CD4-positive, alpha-beta T cell treated with Interleukin-15 for 1 hour (primary cell): Measurements from ENCODE around the gene CA12.
"Not testable (repeated sequence)": the region's sequence is repeated elsewhere in the genome, so short reads cannot be mapped to it uniquely, and the experiment has no call there.

Source experiments
- DNase-seq: peaks from one replicate; pipeline ENCODE4 v3.0.0-alpha.2; 2020

The CA12 gene

DNA sequence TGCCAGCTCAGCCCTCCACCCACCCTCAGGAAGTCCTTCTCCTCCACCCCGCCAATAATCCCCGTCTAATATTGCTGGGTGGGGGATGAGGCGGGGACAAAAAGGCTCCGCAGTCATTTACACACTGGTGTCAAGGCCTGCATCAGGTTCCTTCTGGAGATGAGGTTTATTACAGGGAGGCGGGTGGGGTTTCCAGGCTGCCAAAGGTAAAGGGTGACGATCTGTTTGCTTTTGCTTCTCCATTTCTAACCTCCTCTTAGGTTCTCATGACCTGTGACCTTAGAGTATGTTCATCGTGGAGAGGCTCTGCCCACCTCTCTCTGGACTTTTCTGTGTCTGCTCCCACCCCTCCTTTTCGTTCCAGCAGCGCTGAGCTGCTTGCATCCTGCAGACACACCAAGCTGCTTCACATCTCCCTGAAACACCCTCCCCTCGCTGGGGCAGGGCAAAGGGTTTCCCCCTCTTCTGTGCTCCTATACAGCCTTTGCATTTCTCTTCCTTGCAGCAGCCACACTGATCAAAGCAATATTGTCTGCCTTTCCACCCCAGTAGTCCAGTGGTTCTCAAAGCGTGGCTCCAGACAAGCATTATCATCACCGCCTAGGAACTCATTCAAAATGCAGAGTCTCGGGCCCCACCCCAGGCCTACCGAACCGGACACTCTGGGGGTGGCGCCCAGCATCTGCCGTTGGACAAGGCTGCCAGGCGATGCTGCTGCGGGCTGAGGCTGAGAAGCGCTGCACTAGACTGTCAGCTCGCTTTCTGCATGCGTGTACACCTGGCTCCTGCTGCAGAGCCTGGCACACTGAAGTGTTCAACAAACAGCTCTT, 26.6 kb downstream of the CA12 start:
- no peak for DNase-seq

DNA sequence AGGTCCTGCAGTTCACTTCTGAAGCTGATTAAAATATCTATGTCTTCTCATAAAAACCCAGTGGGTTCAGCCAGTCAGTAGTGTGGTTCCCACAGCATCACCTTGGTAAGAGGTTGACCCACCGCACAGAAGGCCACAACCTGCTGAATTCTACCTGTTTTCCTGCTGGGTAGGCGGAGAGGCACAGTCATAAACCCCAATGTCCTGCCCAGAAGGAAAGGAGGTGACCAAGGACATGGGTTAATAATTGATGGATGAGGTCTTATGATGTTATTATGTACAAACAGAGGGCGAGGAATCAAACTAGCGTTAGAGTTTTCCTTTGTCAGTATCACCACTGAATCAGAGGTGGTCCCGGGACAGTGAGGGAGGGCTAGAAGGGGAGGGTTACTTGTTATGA, 27.8 kb downstream of the CA12 start:
- no peak for DNase-seq

DNA sequence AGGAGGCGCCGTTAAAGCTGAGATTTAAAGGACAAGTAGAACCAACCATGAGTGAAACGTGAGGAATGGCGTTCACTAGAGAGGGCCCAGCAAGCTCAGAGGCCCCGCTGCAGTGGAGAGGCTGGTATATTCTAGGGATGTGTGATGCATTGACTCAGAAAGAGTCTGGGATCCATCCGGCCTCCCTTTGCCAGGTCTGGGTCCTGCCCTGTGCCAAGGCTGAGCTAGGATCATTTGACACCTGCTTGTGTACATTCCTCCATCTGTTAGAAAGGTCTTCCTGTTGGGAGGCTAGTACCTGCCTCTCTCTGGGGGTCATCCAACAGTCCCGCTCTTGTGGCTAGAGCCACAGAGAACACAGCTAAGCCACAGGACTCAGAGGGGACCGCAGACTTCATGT, 28.4 kb downstream of the CA12 start:
- no peak for DNase-seq

DNA sequence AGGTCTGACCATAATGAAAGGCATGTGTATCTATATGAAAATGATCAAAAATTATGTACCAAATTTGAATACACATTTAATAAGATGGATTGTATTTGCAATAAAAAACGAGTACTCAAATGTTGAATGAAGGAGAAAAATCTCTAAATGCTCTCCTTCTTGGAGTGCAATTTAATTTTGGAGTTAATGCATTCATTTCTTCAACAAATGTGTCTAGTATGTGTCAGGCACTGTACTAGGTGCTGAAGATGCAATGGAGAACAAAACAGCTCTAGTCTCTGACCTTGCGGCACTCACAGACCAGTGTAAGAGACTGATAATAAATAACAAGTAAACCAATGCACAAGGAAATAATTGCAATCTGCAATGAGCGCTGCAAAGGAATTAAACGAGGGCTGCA, 28.8 kb downstream of the CA12 start:
- DNase-seq, result no peak

DNA sequence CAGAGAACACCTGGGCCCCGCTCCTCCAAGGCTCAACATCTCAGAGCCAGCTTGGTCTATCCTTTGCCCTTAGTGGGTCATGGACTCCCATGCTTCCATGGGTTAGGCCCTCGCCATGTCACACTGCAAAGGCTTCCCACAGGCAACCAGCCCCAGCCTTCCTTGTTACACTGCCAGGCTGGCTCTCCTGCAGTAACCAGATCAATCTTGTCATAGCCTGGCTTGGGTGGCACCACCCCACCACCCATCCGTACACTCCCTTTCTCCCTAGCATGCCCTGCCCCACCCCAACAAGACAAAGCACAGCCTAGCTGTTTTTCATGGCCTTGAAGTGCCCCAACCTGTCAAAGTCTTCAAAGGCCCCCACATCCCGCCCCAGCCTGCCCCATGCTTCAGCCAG, 30.5 kb downstream of the CA12 start:
- no peak for DNase-seq

DNA sequence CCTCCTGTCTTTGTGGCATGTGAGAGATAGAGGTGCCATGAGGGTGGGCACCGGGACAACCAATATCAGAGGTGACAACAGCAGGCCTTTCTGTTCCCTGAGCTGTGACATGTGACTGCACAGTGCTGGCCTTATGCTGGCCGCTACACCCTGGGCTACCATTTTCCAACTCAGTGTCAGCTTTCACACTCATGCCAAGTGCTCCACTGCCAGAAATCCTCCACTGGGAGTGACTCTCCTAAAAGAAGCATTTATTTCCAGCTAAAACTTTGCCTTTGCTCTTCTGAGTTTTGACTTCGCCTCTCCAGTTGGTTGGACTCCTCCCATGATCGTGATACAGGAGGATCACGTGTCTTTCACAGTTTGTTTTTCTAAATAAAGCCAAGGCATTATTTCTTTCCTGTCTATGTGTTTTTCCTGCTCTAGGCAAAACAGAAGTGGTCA, 31.4 kb downstream of the CA12 start:
- no peak for DNase-seq

DNA sequence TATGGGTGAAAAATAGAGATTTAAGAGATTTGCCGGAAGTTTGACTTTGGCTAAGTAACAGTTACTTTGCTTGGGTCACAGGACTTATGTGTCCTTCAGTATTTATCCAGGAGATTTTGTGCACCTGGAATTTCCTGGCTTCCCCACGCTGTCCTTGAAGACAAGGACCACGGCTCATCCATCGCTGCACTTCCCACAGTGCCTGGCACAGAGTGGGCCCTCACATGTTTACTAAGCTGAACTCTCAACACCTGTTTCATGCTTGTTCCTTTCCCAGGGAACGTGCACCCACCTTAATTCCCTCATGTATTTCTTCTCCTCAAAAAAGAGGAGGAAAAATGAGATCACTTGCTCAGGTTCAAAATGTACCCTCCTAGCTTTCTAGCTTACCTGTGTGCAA, 32.0 kb downstream of the CA12 start:
- no peak for DNase-seq

DNA sequence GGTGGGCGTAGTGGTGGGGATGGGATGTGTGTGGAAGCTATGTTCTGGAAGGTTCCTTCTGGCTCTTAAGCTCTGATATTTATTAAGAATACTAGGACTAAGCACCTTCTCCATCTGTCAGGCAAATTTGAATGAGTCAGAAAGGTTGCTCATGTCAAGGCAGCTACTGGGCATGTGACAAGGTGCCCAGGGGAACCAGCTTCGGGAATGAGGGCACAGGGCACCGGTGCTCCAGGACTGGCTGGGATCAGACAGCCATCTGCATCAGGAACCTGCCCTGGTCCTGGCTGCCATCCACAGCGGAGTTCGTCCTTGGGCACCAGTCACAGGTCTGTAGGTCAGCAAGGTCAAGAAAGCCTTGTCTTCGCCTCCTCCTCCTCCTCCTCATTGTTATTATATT, 32.5 kb downstream of the CA12 start:
- DNase-seq, result no peak

DNA sequence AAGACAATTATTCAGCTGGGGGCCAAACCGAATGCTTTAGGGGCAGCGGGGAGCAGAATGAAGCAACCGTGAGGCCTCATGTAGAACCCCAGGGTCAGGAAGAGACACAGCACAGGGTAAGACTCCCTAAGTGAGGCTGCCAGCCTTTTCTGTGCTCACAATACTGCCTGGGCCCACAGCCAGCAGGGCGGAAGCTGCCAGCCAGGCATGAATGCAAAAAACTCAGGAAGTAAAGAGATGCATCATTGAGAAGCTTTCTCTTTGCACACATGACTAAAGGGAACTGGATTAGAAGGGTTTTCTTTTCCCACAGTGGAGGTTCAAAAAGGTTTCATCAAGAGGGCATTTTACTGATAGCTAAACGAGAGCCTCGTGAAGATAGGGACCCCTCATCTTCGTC, 33.3 kb downstream of the CA12 start:
- no peak for DNase-seq

DNA sequence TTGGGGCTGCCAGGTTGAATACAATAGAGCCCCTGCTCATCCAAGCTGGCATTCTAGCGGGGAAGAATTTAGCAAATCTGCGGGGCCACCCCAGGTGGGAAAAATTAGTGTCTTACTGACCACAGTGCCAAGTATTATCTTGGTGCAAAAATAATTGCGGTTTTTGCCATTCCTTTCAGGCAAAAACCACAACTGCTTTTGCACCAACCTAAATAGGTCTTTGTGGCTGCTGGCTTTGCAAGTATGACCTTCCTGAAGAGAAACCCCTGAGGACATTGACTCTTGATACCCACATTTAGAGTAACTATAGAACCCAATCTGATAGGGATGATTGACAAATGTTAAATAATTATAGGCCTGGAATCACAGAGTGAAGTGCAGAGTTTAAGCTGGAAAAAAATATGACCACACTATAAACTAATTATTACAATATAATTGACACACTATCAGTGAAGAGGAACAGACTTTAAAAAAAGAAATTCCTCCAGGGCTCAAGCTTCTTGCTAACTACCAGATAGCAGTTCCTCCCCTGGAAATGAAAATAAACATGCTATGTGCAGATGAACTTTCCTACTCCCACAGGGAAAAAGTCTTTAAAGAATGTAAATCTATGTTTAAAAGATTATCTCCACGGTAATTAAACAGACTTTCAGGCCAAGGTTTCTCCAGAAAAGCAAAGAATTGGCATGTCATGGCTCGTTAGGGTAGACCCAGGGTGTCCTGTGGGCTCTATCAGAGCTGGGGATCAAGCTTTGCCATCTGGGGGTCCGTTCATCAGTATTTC, 34.4 kb downstream of the CA12 start:
- no peak for DNase-seq

DNA sequence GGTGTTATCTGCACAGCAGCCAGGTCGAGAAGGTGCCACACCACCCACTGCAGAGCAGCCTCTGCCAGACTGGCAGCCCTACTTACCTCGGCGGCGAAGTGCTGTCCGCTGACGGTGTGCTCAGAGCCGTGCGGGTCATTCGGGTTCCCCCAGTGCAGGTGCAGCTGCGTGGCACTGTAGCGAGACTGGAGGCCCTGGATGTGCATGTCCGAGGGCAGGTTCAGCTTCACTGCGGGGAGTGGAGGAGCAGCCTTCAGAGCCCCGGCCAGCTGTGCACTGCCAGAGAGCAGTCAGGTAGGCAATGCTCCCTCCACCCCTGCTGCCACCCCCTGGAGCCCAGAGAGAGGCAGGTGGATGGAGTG, 36.3 kb downstream of the CA12 start:
- no peak for DNase-seq

DNA sequence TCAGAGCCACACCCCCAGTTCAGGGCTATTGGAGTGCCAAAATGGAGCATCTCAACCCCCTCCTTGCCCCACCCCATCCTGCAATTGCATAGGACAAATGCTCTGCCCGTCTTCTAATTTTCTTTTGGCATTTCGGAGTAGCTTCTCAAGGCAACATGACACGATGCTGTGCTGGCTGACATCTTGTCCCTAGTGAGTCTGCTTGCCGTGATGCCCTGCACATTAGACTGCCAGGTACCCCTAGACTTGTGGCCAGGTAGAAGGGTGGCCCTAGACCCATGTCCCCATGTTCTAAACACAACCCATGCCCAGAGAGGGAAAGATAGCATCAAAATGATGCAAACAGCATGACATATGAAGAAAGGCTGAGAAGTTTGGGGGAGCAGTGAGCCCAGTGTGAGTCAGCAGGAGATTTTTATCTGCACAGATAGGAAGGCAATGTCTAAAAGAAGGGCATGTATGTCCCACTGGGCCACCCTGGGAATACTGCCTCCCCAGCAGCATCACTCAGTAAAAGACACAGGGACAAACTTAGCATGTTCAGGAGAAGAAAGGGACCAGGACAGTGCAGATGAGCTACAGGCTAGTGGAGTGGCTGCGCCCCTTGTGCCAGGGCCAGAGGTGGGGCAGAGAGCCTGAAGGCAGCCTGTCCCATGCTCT, 36.8 kb downstream of the CA12 start:
- no peak for DNase-seq

DNA sequence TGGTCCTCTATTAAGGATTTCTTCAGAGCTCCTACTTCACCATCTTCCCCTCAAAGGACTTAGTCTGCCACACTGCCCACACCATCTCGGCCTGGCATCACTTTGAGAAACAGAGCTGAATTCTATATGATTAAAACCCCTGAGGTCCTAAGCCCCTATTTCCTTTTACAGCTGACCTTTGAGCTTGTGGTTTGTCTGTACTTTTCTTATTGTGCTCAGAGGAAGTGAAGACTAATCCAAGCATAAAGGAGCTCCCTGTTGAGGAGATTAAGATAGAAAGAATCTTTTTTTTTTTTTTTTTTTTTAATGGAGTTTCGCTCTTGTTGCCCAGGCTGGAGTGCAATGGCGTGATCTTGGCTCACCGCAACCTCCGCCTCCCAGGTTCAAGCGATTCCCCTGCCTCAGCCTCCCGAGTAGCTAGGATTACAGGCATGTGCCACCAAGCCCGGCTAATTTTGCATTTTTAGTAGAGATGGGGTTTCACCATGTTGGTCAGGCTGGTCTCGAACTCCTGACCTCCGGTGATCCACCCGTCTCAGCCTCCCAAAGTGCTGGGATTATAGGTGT, 38.6 kb downstream of the CA12 start:
- not testable (repeated sequence) for DNase-seq

DNA sequence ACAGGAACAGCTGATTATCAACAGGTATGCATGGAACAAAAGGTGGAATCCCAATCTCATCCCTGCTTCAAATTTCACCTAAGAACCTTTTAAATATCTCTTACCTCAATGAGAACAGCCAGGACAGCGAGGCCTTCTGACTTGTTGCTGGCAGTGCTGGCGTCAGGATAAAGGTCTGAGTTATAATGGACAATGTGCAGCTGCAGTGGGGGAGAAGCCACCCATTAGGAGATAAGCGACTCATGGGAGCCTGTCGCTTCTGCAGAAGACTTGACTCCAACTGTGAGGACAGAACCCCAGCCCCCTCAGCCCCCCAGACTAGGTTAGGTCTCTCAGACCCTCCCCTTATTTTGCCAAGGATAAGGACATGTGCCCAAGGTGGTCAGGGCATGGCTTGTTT, 39.7 kb downstream of the CA12 start:
- no peak for DNase-seq

DNA sequence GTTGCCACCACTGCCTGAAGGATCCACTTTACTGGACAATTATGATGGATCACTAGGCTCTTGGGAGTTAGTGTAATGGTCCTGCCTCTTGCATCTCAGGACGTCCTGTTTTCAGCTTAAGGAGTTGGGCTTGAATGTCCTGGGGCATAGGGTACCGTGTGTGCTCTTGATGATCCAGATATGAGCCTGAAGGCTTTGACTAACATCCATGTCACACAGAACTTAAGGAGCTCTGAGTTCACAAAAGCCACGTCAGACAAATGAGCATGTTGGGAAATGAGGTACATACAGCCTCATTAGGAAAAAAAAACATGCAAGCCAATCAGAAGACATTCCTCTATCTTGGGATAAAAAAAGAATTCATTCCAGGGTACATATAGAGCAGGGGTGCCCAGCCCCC, 40.8 kb downstream of the CA12 start:
- no peak for DNase-seq

DNA sequence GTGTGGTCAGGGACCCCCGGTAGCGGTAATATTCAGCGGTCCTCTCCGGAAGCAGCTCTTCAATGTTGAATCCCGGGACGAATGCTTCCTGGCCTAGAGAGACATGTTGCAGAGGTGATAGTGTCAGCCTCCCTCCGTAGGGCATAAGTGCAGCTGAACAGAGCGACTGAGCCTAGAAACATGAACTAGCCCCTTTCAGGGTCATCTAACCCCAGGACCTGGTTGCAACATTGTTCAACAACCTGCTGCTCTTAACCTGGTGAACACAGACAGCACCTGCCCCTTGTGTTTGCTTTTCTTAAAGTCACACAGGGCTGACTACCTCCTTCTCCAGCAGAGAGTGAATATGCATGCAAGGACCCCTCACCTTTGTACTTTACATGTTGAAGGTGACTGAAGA, 41.3 kb downstream of the CA12 start:
- DNase-seq, result no peak

DNA sequence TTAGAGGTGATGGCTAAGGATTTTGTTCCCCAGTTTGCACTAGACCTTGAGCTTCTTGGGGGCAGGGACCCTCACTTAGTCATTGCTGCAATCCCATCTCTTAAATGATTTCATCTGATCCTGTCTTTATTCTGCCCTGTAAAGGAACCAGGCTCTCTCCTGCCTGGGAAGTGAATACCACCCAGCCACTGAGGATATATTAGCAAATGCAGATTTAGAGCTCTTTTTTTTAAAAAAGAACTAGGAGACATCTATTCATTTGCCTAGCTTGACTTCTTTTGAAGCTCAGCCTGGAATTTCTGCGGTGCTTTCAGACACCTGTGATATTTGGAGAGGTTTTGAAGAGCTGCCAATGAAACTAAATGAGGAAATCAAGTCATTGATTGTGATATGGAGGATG, 41.8 kb downstream of the CA12 start:
- no peak for DNase-seq

DNA sequence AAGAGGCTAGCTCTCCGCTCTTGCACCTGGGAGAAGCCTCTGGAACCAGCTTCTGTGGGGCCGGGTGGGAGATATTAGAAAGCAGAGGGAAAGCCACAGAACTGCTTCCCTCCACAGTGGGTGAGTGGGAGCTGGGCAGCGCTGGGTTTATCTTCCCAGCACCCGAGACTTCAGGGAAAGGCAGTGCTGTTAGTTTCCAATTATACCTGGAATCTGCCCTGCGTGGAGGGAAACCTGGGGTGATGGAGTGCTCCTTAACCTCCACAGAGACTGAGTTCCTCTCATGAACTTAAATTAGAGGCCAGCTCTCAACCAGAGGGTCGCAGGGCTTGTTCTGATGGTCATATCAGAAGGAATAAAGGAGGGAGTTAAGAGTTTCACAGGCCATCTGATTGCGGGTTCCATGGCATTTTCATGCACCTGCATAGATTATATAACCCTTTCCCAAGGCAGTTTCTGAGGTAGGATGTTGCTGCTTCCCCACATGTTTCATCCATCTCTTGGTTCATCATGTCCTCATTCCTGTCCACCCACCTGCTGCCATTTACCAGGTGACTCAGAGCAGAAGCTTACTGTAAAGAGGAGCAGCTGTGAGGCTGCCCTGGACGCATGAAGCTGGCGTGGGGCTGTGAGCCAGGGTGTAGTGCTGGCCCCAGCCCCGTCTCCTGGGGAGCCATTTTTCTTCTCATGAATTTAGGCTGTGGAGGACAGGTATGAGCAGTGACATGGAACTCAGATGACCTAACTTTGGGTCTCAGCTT, 42.5 kb downstream of the CA12 start:
- DNase-seq, result no peak

DNA sequence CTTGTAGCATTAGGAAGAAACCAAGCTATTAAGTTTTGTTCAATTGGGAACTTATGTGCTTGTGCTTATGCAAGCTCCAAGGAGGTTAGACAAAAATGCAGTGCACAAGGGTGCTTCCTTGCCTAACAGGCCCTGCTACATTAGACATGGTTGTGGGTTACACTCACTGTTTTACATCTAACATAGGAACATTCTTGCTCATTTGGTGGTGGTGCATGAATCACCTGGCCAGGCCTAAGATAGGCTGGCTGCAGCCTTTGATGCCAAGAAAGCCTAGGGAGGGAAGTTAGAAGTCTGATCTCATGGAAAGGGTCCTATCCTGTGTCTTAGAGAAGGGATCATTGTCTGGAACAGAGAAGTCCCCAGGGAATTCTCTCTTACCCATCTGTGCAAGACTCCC, 43.5 kb downstream of the CA12 start:
- DNase-seq, result no peak

DNA sequence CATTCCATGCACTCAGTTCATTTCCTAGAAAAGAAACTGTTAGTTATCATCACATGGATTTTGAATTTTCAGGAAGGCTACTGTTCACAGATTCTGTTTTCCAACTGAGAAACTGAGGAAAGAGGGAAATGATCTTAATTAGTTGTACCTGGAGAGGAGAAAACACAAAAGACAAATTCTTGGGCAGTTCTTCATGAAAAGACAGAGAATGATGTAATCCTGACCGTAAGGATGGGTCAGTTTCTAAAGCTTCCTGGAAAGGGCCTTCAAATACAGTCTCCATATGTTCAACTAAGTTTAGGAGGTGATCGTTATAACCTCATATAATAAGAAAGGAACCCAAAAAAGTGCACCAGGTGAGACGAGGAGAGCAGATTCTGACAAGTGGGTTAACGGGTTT, 44.6 kb downstream of the CA12 start:
- DNase-seq, result no peak

DNA sequence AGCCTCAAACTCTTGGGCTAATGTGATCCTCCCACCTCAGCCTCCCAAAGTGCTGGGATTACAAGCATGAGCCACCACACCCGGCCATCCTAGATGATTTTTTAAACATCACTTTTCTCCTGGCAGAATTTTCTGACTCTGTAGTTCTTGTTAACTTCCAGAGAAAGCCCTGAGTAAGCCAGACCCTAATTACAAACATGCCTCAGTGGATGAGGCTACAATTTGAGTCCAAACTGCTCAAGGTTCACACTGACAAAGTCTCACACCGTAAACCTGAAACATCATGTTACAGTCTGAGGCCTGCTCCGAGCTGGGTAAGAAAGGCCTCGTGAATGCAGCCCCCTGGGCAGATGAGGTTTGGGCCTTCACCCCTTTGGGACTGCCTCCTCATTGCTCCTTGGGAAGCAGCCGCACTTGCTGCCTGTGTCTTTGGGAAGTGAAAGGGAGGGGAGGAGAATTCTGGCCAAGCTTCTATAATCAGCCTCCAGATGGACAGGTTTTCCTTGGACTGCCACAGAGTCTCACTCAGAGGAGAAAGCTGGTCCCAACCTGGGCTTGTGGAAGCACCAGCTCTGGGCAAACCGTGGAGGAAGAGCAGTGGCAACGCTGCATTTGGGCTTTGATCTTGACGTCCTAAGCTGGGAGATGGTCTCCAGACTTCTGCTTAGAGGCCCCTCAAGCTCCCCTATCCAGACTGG, 46.0 kb downstream of the CA12 start:
- no peak for DNase-seq

DNA sequence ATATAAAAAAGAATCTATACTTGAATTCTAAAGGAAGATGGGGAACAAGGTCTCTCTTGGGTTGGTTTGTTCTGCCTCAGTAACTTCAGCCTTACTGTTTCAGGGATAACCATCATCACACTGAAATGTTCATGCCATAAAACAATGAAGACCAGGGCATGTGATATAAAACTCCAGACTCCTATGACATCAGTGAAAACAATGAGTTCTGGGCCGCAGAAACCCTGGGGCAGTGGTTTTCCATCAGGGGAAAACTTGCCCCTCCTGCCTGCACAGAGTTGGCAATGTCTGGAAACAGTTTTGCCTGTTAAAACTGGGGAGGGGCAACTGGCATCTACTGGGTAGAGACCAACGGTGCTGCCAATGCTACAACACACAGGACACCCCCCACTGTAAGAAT, 46.8 kb downstream of the CA12 start:
- no peak for DNase-seq
